GM18498 (cell line): ENCODE results near the gene HNRNPM.
"Not testable (repeated sequence)": the region's sequence is repeated elsewhere in the genome, so short reads cannot be mapped to it uniquely, and the experiment has no call there.

ENCODE experiments used
- ATAC-seq: cut with Tn5 transposase; IDR thresholded peaks from one replicate; pipeline ENCODE4 v1.9.1; 2021; ENCODE audit warnings: mild to moderate bottlenecking, moderate library complexity; ENCODE audit not compliant: unreplicated experiment

Gene HNRNPM

GRCh38 chr19:8510589-8511115 is 65.9 kb downstream of the HNRNPM start:
- ATAC-seq, result no peak

GRCh38 chr19:8511573-8512101 is 66.9 kb downstream of the HNRNPM start:
- ATAC-seq, result no peak

DNA sequence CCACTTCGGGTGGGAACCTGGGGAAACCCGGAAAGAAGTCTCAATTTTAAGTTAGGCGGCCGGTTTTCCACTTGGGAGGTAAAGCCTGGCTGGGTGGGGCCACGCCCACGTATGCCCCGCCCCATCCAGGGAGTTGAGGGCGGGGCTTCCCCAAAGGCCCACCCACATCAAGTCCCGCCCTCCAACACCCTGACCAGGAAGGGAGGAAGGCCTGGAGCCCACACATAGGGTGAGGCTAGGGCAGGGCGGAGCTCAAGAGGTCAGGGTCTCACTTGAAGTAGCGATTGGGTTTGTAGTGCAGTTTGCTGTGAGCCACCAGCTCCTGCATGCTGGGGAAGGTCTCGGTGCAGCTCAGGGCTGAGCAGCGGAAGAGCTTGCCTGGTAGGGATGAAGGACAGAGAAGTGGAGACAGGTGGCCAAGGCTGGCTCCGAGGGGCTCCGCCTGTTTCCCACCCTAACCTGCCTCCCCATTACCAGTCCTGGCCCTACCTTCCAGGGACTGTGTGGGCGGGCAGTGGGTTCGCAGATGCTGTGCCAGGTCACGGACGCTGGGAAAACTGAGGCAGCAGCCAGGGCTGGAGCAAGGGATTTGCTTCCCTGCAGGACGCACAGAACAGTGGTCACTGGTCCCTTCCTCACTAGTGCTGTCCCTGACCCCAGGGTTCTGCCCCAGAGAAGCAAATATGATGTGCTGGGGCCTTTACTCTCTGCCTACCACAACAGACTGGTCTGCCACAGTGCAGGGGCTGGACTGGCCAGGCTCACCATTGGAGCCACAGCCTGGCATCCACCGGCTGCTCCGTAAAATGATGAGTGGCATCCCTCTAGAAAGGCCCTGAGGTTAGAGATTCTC is 67.6 kb downstream of the HNRNPM start:
- ATAC-seq, result no peak

- no peak for ATAC-seq
Measured at GRCh38 chr19:8513036-8513686, 68.4 kb downstream of the HNRNPM start.

- ATAC-seq, result peak; percentile 88
Measured at GRCh38 chr19:8513687-8514504, 69.1 kb downstream of the HNRNPM start, which contains the start of gene ZNF414. Gene ZNF414 (minus strand): TSS chr19:8514167. CDS start chr19:8514046, 121 bp downstream.

GRCh38 chr19:8514505-8515009 is 69.8 kb downstream of the HNRNPM start:
- ATAC-seq, result not testable (repeated sequence)

DNA sequence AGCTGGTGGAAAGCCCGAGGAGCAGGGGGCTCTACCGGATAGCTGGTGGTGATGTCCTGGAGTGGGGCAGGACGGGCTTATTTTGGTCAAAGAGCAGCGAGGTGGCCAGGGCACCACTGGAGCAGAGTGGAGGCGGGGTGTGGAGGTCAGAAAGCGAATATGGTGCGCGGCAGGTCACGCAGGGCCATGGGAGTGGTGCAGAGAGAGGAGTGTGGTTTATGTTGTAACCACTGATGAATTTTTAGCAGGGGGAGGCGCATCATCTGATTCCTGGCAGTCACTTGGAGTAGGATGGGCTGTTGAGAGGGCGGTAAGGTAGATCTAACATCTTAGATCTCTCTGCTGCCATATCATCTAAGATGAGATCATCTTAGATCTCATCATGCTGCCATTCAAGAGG is 70.5 kb downstream of the HNRNPM start:
- no peak for ATAC-seq

GRCh38 chr19:8517551-8518442 is 73.0 kb downstream of the HNRNPM start:
- no peak for ATAC-seq

DNA sequence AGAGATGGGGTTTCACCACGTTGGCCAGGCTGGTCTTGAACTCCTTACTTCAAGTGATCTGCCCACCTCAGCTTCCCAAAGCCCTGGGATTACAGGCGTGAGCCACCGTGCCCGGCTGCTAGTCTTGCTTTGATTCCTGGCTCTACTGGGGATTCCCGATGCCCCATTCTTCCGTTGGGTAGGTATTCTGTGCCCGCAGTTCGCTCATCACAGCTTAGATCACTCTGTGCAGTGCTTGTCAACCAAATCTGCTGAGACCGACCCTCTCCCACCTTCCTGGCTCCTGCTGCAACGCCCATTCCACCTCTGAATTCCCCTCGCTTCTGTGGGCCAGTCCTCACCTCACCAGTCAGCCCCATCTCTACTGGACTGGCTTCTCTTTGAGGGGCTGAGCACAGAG is 73.8 kb downstream of the HNRNPM start:
- ATAC-seq, result no peak

GRCh38 chr19:8519388-8519787 is 74.6 kb downstream of the HNRNPM start:
- ATAC-seq, result no peak

- ATAC-seq, result no peak
Measured at GRCh38 chr19:8525401-8525684, 80.6 kb downstream of the HNRNPM start.

DNA sequence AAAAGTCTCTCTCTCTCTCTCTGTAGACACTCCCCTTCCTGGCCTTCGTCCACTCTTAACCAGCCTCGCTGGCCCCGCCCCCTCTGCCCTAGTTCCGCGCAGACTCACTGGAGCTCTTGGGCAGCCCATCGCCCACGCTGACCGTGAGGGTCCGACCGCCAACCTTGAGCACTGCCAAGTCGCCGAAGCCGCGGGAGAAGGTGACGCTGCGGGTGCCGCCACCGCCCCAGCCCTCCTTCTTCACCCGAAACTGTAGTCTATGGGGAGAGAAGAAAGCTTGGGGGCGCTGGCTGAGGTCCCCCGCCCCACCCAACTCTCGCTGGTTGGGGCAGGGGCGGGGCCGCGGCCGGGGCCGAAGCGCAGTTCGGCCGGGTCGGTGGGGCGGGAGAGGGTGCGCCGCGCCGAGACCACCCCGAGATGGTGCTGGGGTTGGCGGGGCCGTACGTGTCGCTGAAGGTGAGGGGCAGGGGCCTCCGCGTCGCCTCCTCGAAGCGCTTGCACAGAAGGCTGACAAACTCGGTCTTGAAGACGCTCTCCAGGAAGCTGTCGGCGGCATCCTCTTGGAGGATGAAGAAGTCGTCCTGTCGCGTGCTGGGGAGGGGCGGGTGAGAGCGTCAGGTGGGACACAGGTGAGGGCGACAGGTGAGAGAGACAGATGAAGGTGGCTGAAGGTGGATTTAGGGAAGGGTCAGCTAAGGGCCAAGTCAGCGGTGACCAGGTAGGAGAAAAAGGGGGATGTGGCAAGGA is 81.7 kb downstream of the HNRNPM start:
- no peak for ATAC-seq

DNA sequence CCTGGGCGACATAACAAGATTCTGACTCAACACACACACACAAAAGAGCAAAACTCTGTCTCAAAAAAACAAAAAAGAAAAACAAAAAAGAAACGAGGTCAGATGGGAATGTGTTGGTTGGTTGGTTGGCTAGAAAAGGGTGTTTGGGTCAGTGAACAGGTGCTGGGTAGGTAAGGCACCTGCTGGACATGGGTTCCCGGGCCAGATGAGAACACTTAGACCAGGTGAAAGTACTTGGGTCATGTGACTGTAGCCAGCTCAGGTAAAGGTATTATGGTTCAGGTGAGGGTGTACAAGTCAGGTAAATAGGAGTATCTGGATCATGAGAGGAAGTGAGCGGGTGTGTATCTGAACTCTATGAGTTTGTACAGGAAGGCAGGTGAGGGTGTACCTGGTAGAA is 83.7 kb downstream of the HNRNPM start:
- ATAC-seq, result no peak

GRCh38 chr19:8529369-8530006 is 84.7 kb downstream of the HNRNPM start:
- ATAC-seq, result no peak

- no peak for ATAC-seq
Measured at GRCh38 chr19:8530061-8530679, 85.4 kb downstream of the HNRNPM start.

- no peak for ATAC-seq
Measured at GRCh38 chr19:8531470-8531869, 86.7 kb downstream of the HNRNPM start.

- ATAC-seq, result no peak
Measured at GRCh38 chr19:8532225-8532624, 87.5 kb downstream of the HNRNPM start.

DNA sequence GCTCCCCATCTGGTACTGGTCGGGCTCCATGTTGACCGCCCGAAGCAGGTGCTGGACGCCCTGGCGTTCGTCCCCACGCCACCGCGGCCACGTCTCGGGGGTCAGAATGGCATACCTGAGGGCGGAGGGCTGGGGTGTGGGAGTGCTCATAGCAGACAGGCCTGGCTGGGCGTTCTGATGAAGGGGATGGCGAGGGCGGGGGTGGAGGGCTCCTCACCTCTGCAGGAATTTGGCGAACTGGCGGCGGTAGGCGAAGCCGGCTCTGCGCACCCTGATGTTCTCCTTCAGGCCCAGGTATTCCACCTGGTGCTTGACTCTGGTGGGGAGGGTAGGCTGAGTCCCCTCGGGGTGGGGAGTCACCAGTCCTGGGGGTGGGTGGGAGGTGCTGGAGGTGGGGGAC is 91.5 kb downstream of the HNRNPM start:
- ATAC-seq, result no peak
